H1 (cell line): ENCODE results near the gene IPO13. TPM values are rescaled to one million over a fixed set of nuclear protein-coding genes. Genes with fewer than 3 reads are reported as not detected.

Source experiments
- CHD7 ChIP-seq: fragments of 300-600 bp; sonication (generic); IDR thresholded peaks from 2 replicates; pipeline ENCODE4 v1.7.1; 2012; ENCODE audit warnings: low read length, moderate library complexity, mild to moderate bottlenecking, inconsistent platforms; ENCODE audit not compliant: insufficient replicate concordance
- CREB1 ChIP-seq: IDR thresholded peaks from 2 replicates; pipeline ENCODE4 v1.6.1; 2012; ENCODE audit warnings: inconsistent platforms
- CTCF ChIP-seq, 3 experiments: IDR thresholded peaks; 1 replicate in 2 of 3; 2 replicates in 1 of 3; pipeline versions ENCODE4 v1.5.1 to v1.6.1; 2011; ENCODE audit warnings: low read length in 3 of 3, mild to moderate bottlenecking in 3 of 3, inconsistent platforms in 2 of 3, low read depth in 1 of 3, moderate library complexity in 1 of 3; ENCODE audit not compliant: insufficient read depth in 1 of 3; ENCODE audit errors: control extremely low read depth in 1 of 3
- SIN3A ChIP-seq, 2 experiments: IDR thresholded peaks in 1 of 2; conservative IDR thresholded peaks in 1 of 2; 2 replicates each; pipeline ENCODE4 v1.6.1; 2011 to 2012; ENCODE audit warnings: low read length in 2 of 2, improper control_type of control experiment in 1 of 2, low read depth in 1 of 2, mild to moderate bottlenecking in 1 of 2
- TEAD4 ChIP-seq: IDR thresholded peaks from 2 replicates; pipeline ENCODE4 v1.6.1; 2012; ENCODE audit warnings: low read depth, low read length, inconsistent platforms, mixed read lengths
- polyA plus RNA-seq, 7 experiments: library from polyadenylated mRNA; depleted of rRNA in 3 of 7; stranded (reverse) in 5 of 7; unstranded in 2 of 7; fragments of >200 nt in 5 of 7; fragments of 200-250 nt in 2 of 7; gene quantifications; 1 replicate in 5 of 7; 2 replicates in 1 of 7; 4 replicates in 1 of 7; pipeline versions ENCODE4 v1.2.1 to v1.2.3, GENCODE V29; 2011 to 2013; ENCODE audit warnings: missing spikeins in 2 of 7, mixed read lengths in 2 of 7
- total RNA-seq: library from RNA; stranded (reverse); fragmentation: NEBNext Ultra II Directional; extraction: Animal tissue kit (Norgen Biotek cat#: 25700); gene quantifications from 2 replicates; pipeline ENCODE4 v1.2.1, GENCODE V29; 2021

Gene IPO13
- total and polyA plus RNA-seq, 2 of the 8 experiments (the other 6 are each of a cell fraction or from before 2014, with no cell fraction given) = 23.0 to 27.0 TPM

GRCh38 chr1:43994794-43995790 lies 48.3 kb downstream of the IPO13 start (continued):
- no peak for TF ChIP-seq CHD7
- TF ChIP-seq CTCF (IDR thresholded peaks at IDR 0.05; ENCODE audit: control extremely low read depth in 1 of 3, insufficient read depth in 1 of 3, low read depth in 1 of 3, low read length in 3 of 3) = peak; percentile 83 to 86 (median 85)
- 0 out of 2 replicates have a peak, but pooled peaks have one; percentile 22 for TF ChIP-seq CREB1
- TF ChIP-seq TEAD4 = peak; percentile 12; the same call in 1 of the 2 replicates
- TF ChIP-seq SIN3A (conservative IDR thresholded peaks at IDR 0.05 in 1 of 2, IDR thresholded peaks at IDR 0.05 in 1 of 2; ENCODE audit: low read depth in 1 of 2, low read length in 2 of 2) = peak in 1 of 2 experiments; percentile 46; a peak in 1 of 4 replicates
